Mesendoderm (in vitro differentiated cells): ENCODE measurements around the gene TLX2.
"Not testable (repeated sequence)": the region's sequence is repeated elsewhere in the genome, so short reads cannot be mapped to it uniquely, and the experiment has no call there.

ENCODE experiments used
- DNase-seq: peaks from one replicate; pipeline ENCODE4 v3.0.0; 2013
- H2AK5ac ChIP-seq: 2 replicates; pipeline ENCODE4 v1.6.1; 2013; ENCODE audit warnings: low read length, inconsistent platforms
- H2BK120ac ChIP-seq: 2 replicates; pipeline ENCODE4 v1.6.1; 2013; ENCODE audit warnings: low read depth, mild to moderate bottlenecking, low read length, moderate library complexity, mixed read lengths
- H2BK15ac ChIP-seq: replicated peaks from 2 replicates; pipeline ENCODE4 v1.6.1; 2013; ENCODE audit warnings: low read depth, mild to moderate bottlenecking, moderate library complexity
- H2BK5ac ChIP-seq: 2 replicates; pipeline ENCODE4 v1.6.1; 2013; ENCODE audit warnings: low read length, inconsistent platforms
- H3K18ac ChIP-seq: 2 replicates; pipeline ENCODE4 v1.6.1; 2013; ENCODE audit warnings: mild to moderate bottlenecking, low read length, mixed read lengths
- H3K23ac ChIP-seq: one replicate; pipeline ENCODE4 v1.6.1; 2013; ENCODE audit warnings: low read length
- H3K27ac ChIP-seq: 2 replicates; pipeline ENCODE4 v1.5.1; 2013; ENCODE audit warnings: low read depth, mild to moderate bottlenecking, inconsistent platforms, low read length, moderate library complexity
- H3K27me3 ChIP-seq: 2 replicates; pipeline ENCODE4 v1.6.1; 2013; ENCODE audit warnings: low read length, control low read depth, mild to moderate bottlenecking, inconsistent platforms; ENCODE audit not compliant: insufficient read depth, poor library complexity
- H3K36me3 ChIP-seq: 2 replicates; pipeline ENCODE4 v1.6.1; 2013; ENCODE audit warnings: low read length, inconsistent platforms; ENCODE audit not compliant: control insufficient read depth, insufficient read depth
- H3K4ac ChIP-seq: one replicate; pipeline ENCODE4 v1.6.1; 2013; ENCODE audit warnings: low read depth, mild to moderate bottlenecking, low read length, moderate library complexity
- H3K4me1 ChIP-seq: 2 replicates; pipeline ENCODE4 v1.6.1; 2013; ENCODE audit warnings: low read depth, low read length, inconsistent platforms; ENCODE audit not compliant: control insufficient read depth
- H3K4me2 ChIP-seq: 2 replicates; pipeline ENCODE4 v1.6.1; 2013; ENCODE audit warnings: low read length
- H3K4me3 ChIP-seq: 2 replicates; pipeline ENCODE4 v1.5.1; 2013; ENCODE audit warnings: mild to moderate bottlenecking, low read length
- H3K56ac ChIP-seq: one replicate; pipeline ENCODE4 v1.6.1; 2013; ENCODE audit warnings: low read length
- H3K79me1 ChIP-seq: 2 replicates; pipeline ENCODE4 v1.6.1; 2013; ENCODE audit warnings: low read length, inconsistent platforms
- H3K79me2 ChIP-seq: 2 replicates; pipeline ENCODE4 v1.6.1; 2013; ENCODE audit warnings: mild to moderate bottlenecking, low read length; ENCODE audit not compliant: control insufficient read depth, insufficient read depth
- H3K9ac ChIP-seq: 2 replicates; pipeline ENCODE4 v1.6.1; 2013; ENCODE audit warnings: low read length, inconsistent platforms
- H4K5ac ChIP-seq: one replicate; pipeline ENCODE4 v1.6.1; 2013; ENCODE audit warnings: low read length
- H4K8ac ChIP-seq: one replicate; pipeline ENCODE4 v1.6.1; 2013; ENCODE audit warnings: low read depth, mild to moderate bottlenecking, control low read depth, low read length, moderate library complexity
- WGBS: extraction: QIAGEN DNeasy Blood & Tissue Kit; methylation state at CpG from one replicate; pipeline ENCODE4 v1.1.7; 2013; ENCODE audit warnings: low lambda C conversion rate, missing lambda C conversion rate; ENCODE audit not compliant: insufficient coverage; ENCODE audit errors: extremely low coverage; 5-methylcytosine and 5-hydroxymethylcytosine counted together

Gene TLX2

DNA sequence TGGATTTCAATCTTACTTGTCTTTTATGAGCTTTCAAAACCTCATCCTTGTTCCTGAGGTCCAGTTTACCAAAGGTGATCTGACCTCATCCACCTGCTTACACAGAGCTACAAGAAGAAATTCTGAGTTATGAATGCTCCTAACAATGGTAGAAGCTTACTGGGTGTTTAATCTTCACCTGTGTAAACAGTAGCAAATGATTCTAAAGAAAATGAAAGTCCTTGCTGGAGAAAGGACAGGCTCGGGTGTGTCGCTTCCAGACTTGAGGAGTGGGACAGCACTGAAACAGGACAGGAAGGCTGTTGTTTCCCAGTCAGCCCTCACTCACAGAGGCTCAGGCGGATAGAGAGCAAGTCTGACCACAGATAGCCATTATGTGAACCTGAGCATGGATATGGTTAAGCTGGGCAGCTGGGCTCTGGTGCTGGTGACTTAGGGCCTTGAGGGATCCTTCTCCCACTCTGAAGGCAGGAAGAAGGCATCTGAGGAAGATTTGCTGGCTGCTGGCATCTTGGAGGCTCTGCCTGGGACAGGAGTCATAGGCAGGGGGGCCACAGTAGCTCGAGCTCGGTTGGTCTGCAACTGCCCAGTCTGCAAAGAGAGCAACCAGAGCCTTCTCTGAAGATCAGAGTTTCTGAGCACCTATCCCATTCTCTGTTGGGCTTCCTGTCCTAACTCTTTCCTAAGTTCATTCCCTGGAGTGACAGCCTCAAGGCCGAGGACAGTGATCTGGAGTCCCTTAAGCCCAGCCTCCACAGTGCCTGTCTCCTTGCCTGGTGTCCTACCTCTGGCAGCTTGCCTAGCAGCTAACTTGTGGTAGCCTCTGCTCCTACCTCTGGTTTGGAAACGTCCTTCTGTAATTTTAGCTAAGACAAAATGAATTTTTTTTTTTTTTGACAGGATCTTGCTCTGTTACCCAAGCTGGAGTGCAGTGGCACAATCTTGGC, 44.3 kb downstream of the TLX2 start:
- no peak overlapping the region for H2BK120ac ChIP-seq
- no peaks in the 10 kb centered on the region for H3K36me3 ChIP-seq
- no peak overlapping the region for H3K27ac ChIP-seq
- WGBS = no CpG with 5 or more reads among the region's 7 CpGs
- peaks cover 14% of the 10 kb centered on the region for H3K27me3 ChIP-seq
- no peaks in the 10 kb centered on the region for H3K79me2 ChIP-seq
- no peak overlapping the region for H2BK15ac ChIP-seq
- no peaks in the 10 kb centered on the region for H3K79me1 ChIP-seq
- no peak overlapping the region for H3K18ac ChIP-seq
- no peak overlapping the region for H3K9ac ChIP-seq
- peaks cover 3% of the 10 kb centered on the region for H3K4me1 ChIP-seq
- no peak for DNase-seq
- H3K23ac ChIP-seq = no peak overlapping the region
- H4K8ac ChIP-seq = no peak overlapping the region
- H3K56ac ChIP-seq = no peak overlapping the region
- no peak overlapping the region for H2AK5ac ChIP-seq
- H4K5ac ChIP-seq = no peak overlapping the region
- no peak overlapping the region for H3K4me2 ChIP-seq
- H3K4ac ChIP-seq = no peak overlapping the region
- no peak overlapping the region for H3K4me3 ChIP-seq
- H2BK5ac ChIP-seq = no peak overlapping the region

DNA sequence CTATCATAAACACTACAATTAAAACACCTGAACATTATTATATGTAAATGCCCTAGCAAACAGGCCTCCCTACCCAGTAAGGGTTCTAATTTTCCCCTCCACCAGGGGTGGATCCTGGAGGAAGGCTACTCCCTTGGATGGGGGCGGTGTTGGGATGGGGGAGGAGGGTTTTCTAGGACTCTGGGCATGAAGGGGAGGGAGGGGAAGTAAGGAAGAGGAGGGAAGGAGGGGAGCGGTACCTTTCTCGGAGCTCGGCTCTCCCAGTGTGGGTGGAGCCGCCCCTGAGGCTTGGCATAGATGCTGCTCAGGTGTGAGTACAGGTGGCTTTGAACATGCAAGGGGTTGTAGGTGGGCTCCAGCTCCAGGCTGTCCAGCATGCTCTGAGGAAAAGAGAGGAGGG, 45.7 kb downstream of the TLX2 start:
- H2BK5ac ChIP-seq = no peak overlapping the region
- no peak overlapping the region for H3K4ac ChIP-seq
- H3K18ac ChIP-seq = no peak overlapping the region
- peaks cover 14% of the 10 kb centered on the region for H3K27me3 ChIP-seq
- H3K79me1 ChIP-seq = no peaks in the 10 kb centered on the region
- no peaks in the 10 kb centered on the region for H3K79me2 ChIP-seq
- WGBS = no CpG with 5 or more reads among the region's 5 CpGs
- H4K8ac ChIP-seq = no peak overlapping the region
- H4K5ac ChIP-seq = no peak overlapping the region
- H3K4me2 ChIP-seq = no peak overlapping the region
- peaks cover 3% of the 10 kb centered on the region for H3K4me1 ChIP-seq
- H2BK15ac ChIP-seq = no peak overlapping the region
- H2BK120ac ChIP-seq = no peak overlapping the region
- DNase-seq = peak; percentile 40
- no peak overlapping the region for H3K56ac ChIP-seq
- no peak overlapping the region for H3K4me3 ChIP-seq
- H3K36me3 ChIP-seq = no peaks in the 10 kb centered on the region
- H3K9ac ChIP-seq = no peak overlapping the region
- no peak overlapping the region for H3K27ac ChIP-seq
- no peak overlapping the region for H3K23ac ChIP-seq
- no peak overlapping the region for H2AK5ac ChIP-seq

DNA sequence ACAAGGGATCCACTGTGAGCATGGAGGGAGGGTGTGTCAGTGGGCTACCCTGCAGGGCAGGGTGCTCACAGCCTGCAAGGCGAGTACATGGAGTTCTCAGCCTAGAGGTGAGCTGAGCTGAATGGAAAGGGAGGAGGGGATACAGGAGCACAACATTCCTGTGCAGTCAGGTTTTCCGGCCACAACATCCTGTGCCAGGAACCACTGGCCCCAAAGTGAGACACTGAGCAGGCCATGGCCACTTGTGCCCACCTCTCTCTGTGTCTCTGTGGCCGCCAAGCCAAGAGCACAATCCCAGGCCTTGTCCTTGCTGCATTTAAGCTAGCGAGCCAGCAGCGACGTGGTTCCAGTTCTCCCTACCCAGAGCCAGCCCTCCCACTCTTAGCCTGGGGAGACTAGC, 46.3 kb downstream of the TLX2 start:
- no CpG with 5 or more reads among the region's 6 CpGs for WGBS
- no peaks in the 10 kb centered on the region for H3K79me2 ChIP-seq
- no peaks in the 10 kb centered on the region for H3K79me1 ChIP-seq
- no peak overlapping the region for H2AK5ac ChIP-seq
- H3K27me3 ChIP-seq = peaks cover 10% of the 10 kb centered on the region
- no peak overlapping the region for H3K27ac ChIP-seq
- DNase-seq = peak; percentile 22
- no peak overlapping the region for H3K4ac ChIP-seq
- no peak overlapping the region for H2BK120ac ChIP-seq
- no peak overlapping the region for H3K9ac ChIP-seq
- no peak overlapping the region for H2BK15ac ChIP-seq
- H3K18ac ChIP-seq = no peak overlapping the region
- H2BK5ac ChIP-seq = no peak overlapping the region
- H4K5ac ChIP-seq = no peak overlapping the region
- H3K4me2 ChIP-seq = no peak overlapping the region
- no peak overlapping the region for H3K4me3 ChIP-seq
- no peak overlapping the region for H3K56ac ChIP-seq
- no peak overlapping the region for H3K23ac ChIP-seq
- no peaks in the 10 kb centered on the region for H3K36me3 ChIP-seq
- peaks cover 3% of the 10 kb centered on the region for H3K4me1 ChIP-seq
- H4K8ac ChIP-seq = no peak overlapping the region

DNA sequence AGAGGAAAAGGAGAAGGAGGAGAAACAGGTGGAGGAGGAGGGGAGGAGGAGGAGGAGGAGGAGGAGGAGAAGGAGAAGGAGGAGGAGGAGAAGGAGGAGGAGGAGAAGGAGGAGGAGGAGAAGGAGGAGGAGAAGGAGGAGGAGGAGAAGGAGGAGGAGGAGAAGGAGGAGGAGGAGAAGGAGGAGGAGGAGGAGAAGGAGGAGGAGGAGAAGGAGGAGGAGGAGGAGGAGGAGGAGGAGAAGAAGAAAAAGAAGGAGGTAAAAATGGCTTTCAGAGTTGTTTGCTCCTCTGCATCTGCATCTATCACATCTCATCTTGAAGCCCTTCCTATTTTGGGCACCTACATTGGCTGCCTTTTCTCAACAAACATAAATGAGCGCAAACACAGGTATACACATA, 46.8 kb downstream of the TLX2 start:
- H3K56ac ChIP-seq, H2BK15ac ChIP-seq, H2BK120ac ChIP-seq, H3K36me3 ChIP-seq, H3K27me3 ChIP-seq, H3K18ac ChIP-seq, H3K27ac ChIP-seq, H2BK5ac ChIP-seq, H4K5ac ChIP-seq, H3K4me3 ChIP-seq, H3K79me1 ChIP-seq, DNase-seq, H3K4me1 ChIP-seq, H3K79me2 ChIP-seq, H3K4ac ChIP-seq, H3K23ac ChIP-seq, H4K8ac ChIP-seq, H3K4me2 ChIP-seq, H2AK5ac ChIP-seq, H3K9ac ChIP-seq: not testable (repeated sequence)
- WGBS = no CpG with 5 or more reads among the region's 1 CpG

- no peak for DNase-seq
- Histone ChIP-seq H3K4me3 (no peak overlapping the region), H3K4me1 (peaks cover 3% of the 10 kb centered on the region), H3K9ac (no peak overlapping the region), H3K79me1 (no peaks in the 10 kb centered on the region), H2BK120ac (no peak overlapping the region), H3K79me2 (no peaks in the 10 kb centered on the region), H4K5ac (no peak overlapping the region), H3K36me3 (no peaks in the 10 kb centered on the region), H3K27me3 (no peaks in the 10 kb centered on the region), H4K8ac (no peak overlapping the region), H2AK5ac (no peak overlapping the region), H3K4ac (no peak overlapping the region), H3K4me2 (no peak overlapping the region), H3K56ac (no peak overlapping the region), H3K23ac (no peak overlapping the region), H3K18ac (no peak overlapping the region), H3K27ac (no peak overlapping the region), H2BK5ac (no peak overlapping the region), H2BK15ac (no peak overlapping the region)
- WGBS = 100% methylated on average over 1 of the region's 7 CpGs
These were observed 48.0 kb downstream of the TLX2 start for GRCh38 chr2:74562126-74562775.
